Upper lobe of left lung (tissue), 6 donors: ENCODE results near the gene NCAPD3. TPM values are rescaled to one million over a fixed set of nuclear protein-coding genes. Genes with fewer than 3 reads are reported as not detected.

Source experiments
- ATAC-seq, 2 donors: fragments of 200-7000 bp; cut with Tn5 transposase; one replicate each; pipeline ENCODE4 v1.9.1; 2022; ENCODE audit warnings: mild to moderate bottlenecking in 2 of 2, moderate library complexity in 2 of 2; ENCODE audit not compliant: low FRiP score in 2 of 2
- DNase-seq, 2 donors: peaks; one replicate each; pipeline ENCODE4 v3.0.0-alpha.2; 2019 to 2020
- H3K27ac ChIP-seq, 4 donors: fragments of 200-600 bp; sonication (generic); one replicate each; pipeline ENCODE4 v1.5.1; 2016 to 2019
- H3K27me3 ChIP-seq, 4 donors: fragments of 200-600 bp; sonication (generic); one replicate each; pipeline ENCODE4 v1.5.1; 2017 to 2019
- H3K36me3 ChIP-seq, 4 donors: fragments of 200-600 bp; sonication (generic); one replicate each; pipeline ENCODE4 v1.5.1; 2016 to 2019
- H3K4me1 ChIP-seq, 4 donors: fragments of 200-600 bp; sonication (generic); one replicate each; pipeline ENCODE4 v1.5.1; 2018 to 2019
- H3K4me3 ChIP-seq, 4 donors: fragments of 200-600 bp; sonication (generic); one replicate each; pipeline ENCODE4 v1.5.1; 2017 to 2019; ENCODE audit warnings: mild to moderate bottlenecking in 2 of 4, moderate library complexity in 1 of 4
- H3K9me3 ChIP-seq, 4 donors: fragments of 200-600 bp; sonication (generic); one replicate each; pipeline ENCODE4 v1.5.1; 2018 to 2019
- CTCF ChIP-seq, 6 experiments: fragments of 450-650 bp in 4 of 6; fragments of 200-600 bp in 2 of 6; sonication (generic) in 2 of 6; IDR thresholded peaks; one replicate each; pipeline ENCODE4 v1.5.1; 2016 to 2019; ENCODE audit warnings: antibody characterized with exemption in 6 of 6
- EP300 ChIP-seq, 4 donors: sonication (generic); formaldehyde crosslinking; IDR thresholded peaks; one replicate each; pipeline ENCODE4 v1.5.1; 2017; ENCODE audit warnings: antibody characterized with exemption in 4 of 4, control low read depth in 2 of 4
- POLR2A ChIP-seq, 4 donors: fragments of 450-650 bp; IDR thresholded peaks; one replicate each; pipeline ENCODE4 v1.5.1; 2016 to 2017; ENCODE audit warnings: antibody characterized with exemption in 4 of 4, mild to moderate bottlenecking in 2 of 4
- POLR2AphosphoS5 ChIP-seq, 2 donors: sonication (generic); formaldehyde crosslinking; IDR thresholded peaks; one replicate each; pipeline ENCODE4 v1.5.1; 2017; ENCODE audit warnings: antibody characterized with exemption in 2 of 2
- WGBS, 2 donors: methylation state at CpG; one replicate each; pipeline ENCODE4 v1.1.5; 2017 to 2018; 5-methylcytosine and 5-hydroxymethylcytosine counted together
- total RNA-seq, 6 donors: library from RNA; depleted of rRNA in 4 of 6; stranded (reverse); fragments of >200 nt in 4 of 6; gene quantifications; one replicate each; pipeline versions ENCODE4 v1.1.0 to v1.2.1, GENCODE V29; 2016 to 2021
- donor health status: DM: no; HTN: no; CAD: no; lungs with moderate emphysema.
- donor health status: DM: no; HTN: yes; CAD: no; lungs with severe emphysema.

Gene NCAPD3
- total RNA-seq, 6 donors from 2014 or later, result 9.9 to 32.5 (median 15.8) TPM

- DNase-seq (no peak), ATAC-seq (no peak)
- H3K4me1 ChIP-seq, result peaks cover 13 to 21% (median 16%) of the 10 kb centered on the region in 4 donors
- TF ChIP-seq CTCF (IDR thresholded peaks at IDR 0.05) (no peak), POLR2AphosphoS5 (IDR thresholded peaks at IDR 0.05) (no peak), EP300 (IDR thresholded peaks at IDR 0.05) (no peak), POLR2A (IDR thresholded peaks at IDR 0.05) (no peak)
- no peak overlapping the region for H3K4me3 ChIP-seq
- 43 to 44% methylated on average over 3 to 5 of the region's 5 CpGs for whole genome bisulfite sequencing, 2 donors
- H3K9me3 ChIP-seq, result no peaks in the 10 kb centered on the region
- H3K36me3 ChIP-seq, result peaks cover 0 to 3% (median 0%) of the 10 kb centered on the region in 4 donors
- H3K27me3 ChIP-seq, result peaks cover 0 to 17% (median 3%) of the 10 kb centered on the region in 4 donors
- H3K27ac ChIP-seq, result no peak overlapping the region
Measured at GRCh38 chr11:134270250-134270714, 46.5 kb upstream of the NCAPD3 start.

- 94% methylated on average over 11 of the region's 11 CpGs for WGBS, 2 donors
- H3K27ac ChIP-seq, result no peak overlapping the region
- DNase-seq (no peak), ATAC-seq (no peak)
- H3K27me3 ChIP-seq, result peaks cover 0 to 2% (median under 1%) of the 10 kb centered on the region in 4 donors
- H3K4me1 ChIP-seq, result peaks cover 13 to 21% (median 16%) of the 10 kb centered on the region in 4 donors
- H3K36me3 ChIP-seq, result peaks cover 0 to 22% (median 13%) of the 10 kb centered on the region in 4 donors
- H3K4me3 ChIP-seq, result no peak overlapping the region
- no peak for TF ChIP-seq POLR2AphosphoS5 (IDR thresholded peaks at IDR 0.05)
- no peak for TF ChIP-seq CTCF (IDR thresholded peaks at IDR 0.05)
- TF ChIP-seq POLR2A (IDR thresholded peaks at IDR 0.05), result no peak
- TF ChIP-seq EP300 (IDR thresholded peaks at IDR 0.05), result no peak
- H3K9me3 ChIP-seq, result no peaks in the 10 kb centered on the region
Measured at GRCh38 chr11:134267966-134268365, 44.2 kb upstream of the NCAPD3 start.

- ATAC-seq, result no peak
- Histone ChIP-seq H3K27ac (no peak overlapping the region), H3K9me3 (no peaks in the 10 kb centered on the region), H3K27me3 (no peaks in the 10 kb centered on the region), H3K4me1 (peaks cover 13 to 21% (median 16%) of the 10 kb centered on the region in 4 donors), H3K4me3 (no peak overlapping the region), H3K36me3 (peaks cover 0 to 27% (median 17%) of the 10 kb centered on the region in 4 donors)
- WGBS, 2 donors, result 79 to 81% methylated on average over 5 of the region's 5 CpGs
- TF ChIP-seq EP300 (IDR thresholded peaks at IDR 0.05), result no peak
- no peak for DNase-seq
Measured at GRCh38 chr11:134267461-134267860, 43.7 kb upstream of the NCAPD3 start.

- H3K4me1 ChIP-seq, result peaks cover 13 to 21% (median 16%) of the 10 kb centered on the region in 4 donors
- DNase-seq, result no peak
- ATAC-seq, result peak; percentile 89 to 90
Measured at GRCh38 chr11:134266841-134267251, 43.1 kb upstream of the NCAPD3 start.

GRCh38 chr11:134266440-134266839 is 42.7 kb upstream of the NCAPD3 start:
- peaks cover 13 to 21% (median 16%) of the 10 kb centered on the region in 4 donors for H3K4me1 ChIP-seq
- no peak for DNase-seq
- no peaks in the 10 kb centered on the region for H3K9me3 ChIP-seq
- WGBS, 2 donors, result 72 to 78% methylated on average over 5 of the region's 5 CpGs
- ATAC-seq, result peak; percentile 15 to 35
- H3K27me3 ChIP-seq, result no peaks in the 10 kb centered on the region
- H3K4me3 ChIP-seq, result no peak overlapping the region
- peak overlapping the region in 1 of 4 donors; percentile 54 for H3K27ac ChIP-seq
- TF ChIP-seq POLR2AphosphoS5 (IDR thresholded peaks at IDR 0.05) (no peak), POLR2A (IDR thresholded peaks at IDR 0.05) (no peak), CTCF (IDR thresholded peaks at IDR 0.05) (no peak), EP300 (IDR thresholded peaks at IDR 0.05) (no peak)
- peaks cover 0 to 37% (median 26%) of the 10 kb centered on the region in 4 donors for H3K36me3 ChIP-seq

More at GRCh38 chr11:134266841-134267251, 43.1 kb upstream of the NCAPD3 start:
- Histone ChIP-seq H3K27me3 (no peaks in the 10 kb centered on the region), H3K9me3 (no peaks in the 10 kb centered on the region), H3K4me3 (no peak overlapping the region), H3K36me3 (peaks cover 0 to 33% (median 23%) of the 10 kb centered on the region in 4 donors), H3K27ac (peak overlapping the region in 1 of 4 donors; percentile 54)
- TF ChIP-seq POLR2A (IDR thresholded peaks at IDR 0.05) (no peak), EP300 (IDR thresholded peaks at IDR 0.05) (no peak), POLR2AphosphoS5 (IDR thresholded peaks at IDR 0.05) (peak in 1 of 2 donors; percentile 46), CTCF (IDR thresholded peaks at IDR 0.05) (no peak)
- 22 to 29% methylated on average over 3 of the region's 3 CpGs for WGBS, 2 donors
